ENCODE measurements around the gene CRYBA2. TPM values are rescaled to one million over a fixed set of nuclear protein-coding genes. Genes with fewer than 3 reads are reported as not detected.

Gene CRYBA2
- total RNA-seq, 1 donor from 2014 or later, result 0.49 TPM

DNA sequence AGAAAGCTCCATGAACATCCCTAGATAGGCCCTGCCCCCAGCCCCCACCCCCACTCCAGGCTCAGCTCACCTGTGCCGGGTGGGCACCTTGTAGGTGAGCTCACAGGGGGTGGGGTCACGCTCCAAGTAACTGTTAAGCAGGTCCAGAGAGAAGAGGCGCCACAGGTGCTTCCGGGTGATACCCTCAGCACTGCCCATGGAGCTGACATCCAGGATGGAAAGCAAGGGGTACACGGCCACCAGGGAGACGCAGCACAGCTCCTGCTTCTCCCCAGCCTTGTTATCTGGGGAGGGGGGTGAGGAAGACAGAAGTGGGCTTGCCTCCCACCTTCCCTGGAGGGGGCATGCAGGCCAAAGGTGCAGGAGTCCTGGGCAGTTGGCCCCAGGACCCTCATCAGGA lies 26.2 kb upstream of the CRYBA2 start:
- TF ChIP-seq, protein P1, sequence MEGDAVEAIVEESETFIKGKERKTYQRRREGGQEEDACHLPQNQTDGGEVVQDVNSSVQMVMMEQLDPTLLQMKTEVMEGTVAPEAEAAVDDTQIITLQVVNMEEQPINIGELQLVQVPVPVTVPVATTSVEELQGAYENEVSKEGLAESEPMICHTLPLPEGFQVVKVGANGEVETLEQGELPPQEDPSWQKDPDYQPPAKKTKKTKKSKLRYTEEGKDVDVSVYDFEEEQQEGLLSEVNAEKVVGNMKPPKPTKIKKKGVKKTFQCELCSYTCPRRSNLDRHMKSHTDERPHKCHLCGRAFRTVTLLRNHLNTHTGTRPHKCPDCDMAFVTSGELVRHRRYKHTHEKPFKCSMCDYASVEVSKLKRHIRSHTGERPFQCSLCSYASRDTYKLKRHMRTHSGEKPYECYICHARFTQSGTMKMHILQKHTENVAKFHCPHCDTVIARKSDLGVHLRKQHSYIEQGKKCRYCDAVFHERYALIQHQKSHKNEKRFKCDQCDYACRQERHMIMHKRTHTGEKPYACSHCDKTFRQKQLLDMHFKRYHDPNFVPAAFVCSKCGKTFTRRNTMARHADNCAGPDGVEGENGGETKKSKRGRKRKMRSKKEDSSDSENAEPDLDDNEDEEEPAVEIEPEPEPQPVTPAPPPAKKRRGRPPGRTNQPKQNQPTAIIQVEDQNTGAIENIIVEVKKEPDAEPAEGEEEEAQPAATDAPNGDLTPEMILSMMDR (IDR thresholded peaks at IDR 0.05; ENCODE audit: partially characterized antibody, unreplicated experiment), result no peak
- DNase-seq, result no peak
- H3K9me3 Mint-ChIP-seq (ENCODE audit: unreplicated experiment), result peaks cover 2% of the 10 kb centered on the region
- H3K36me3 Mint-ChIP-seq (ENCODE audit: unreplicated experiment), result no peaks in the 10 kb centered on the region
- H3K4me3 Mint-ChIP-seq (ENCODE audit: unreplicated experiment), result no peak overlapping the region
- no peak overlapping the region for H3K27ac Mint-ChIP-seq (ENCODE audit: unreplicated experiment)
- peaks cover 4% of the 10 kb centered on the region for H3K27me3 Mint-ChIP-seq (ENCODE audit: unreplicated experiment)
- H3K4me1 Mint-ChIP-seq (ENCODE audit: low read depth, unreplicated experiment), result no peaks in the 10 kb centered on the region

DNA sequence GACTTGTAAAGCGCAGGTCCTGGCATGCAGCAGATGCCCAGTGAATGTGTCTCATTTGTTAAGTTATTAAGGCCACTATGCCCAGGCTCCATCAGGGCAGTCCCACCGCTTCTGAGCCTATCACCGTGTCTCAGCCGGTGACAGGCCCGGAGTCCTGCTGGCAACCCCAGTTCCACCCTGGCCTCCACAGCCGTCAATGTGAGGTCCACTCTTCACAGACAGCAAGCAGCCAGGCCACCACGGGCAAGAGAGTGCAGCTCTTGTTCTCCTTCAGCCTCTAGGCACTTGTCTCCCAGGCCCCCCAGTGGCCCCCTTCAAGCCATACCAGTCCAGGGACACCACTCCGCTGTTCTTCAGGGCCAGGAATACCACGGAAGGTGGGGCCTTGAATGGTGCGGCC lies 25.5 kb upstream of the CRYBA2 start:
- Mint-ChIP-seq H3K4me3 (ENCODE audit: unreplicated experiment) (no peak overlapping the region), H3K27ac (ENCODE audit: unreplicated experiment) (no peak overlapping the region), H3K4me1 (ENCODE audit: low read depth, unreplicated experiment) (no peaks in the 10 kb centered on the region), H3K9me3 (ENCODE audit: unreplicated experiment) (peaks cover 2% of the 10 kb centered on the region), H3K27me3 (ENCODE audit: unreplicated experiment) (peaks cover 4% of the 10 kb centered on the region), H3K36me3 (ENCODE audit: unreplicated experiment) (no peaks in the 10 kb centered on the region)
- TF ChIP-seq, protein P1 (IDR thresholded peaks at IDR 0.05; ENCODE audit: partially characterized antibody, unreplicated experiment), result no peak
- DNase-seq, result no peak

DNA sequence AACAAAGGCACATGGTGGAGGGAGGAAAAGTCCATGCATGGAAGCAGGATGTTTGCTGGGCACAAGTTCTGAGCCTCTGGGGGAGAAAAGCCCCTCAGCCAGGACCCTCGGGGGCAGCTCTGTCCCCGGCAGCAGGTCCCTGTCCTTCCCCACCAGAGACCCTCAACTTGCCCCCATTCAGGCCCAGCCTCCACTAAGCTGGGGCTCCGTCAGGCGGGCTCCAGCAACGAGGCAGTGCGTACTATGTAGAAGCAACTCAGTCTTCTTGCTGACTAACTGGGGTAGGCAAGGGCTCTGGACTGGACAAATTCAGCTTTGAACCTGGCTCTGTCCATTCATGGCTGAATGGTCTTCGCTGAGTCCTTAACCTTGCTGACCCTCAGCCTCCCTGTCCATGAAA lies 25.1 kb upstream of the CRYBA2 start:
- TF ChIP-seq, protein P1 (IDR thresholded peaks at IDR 0.05; ENCODE audit: partially characterized antibody, unreplicated experiment), result no peak
- H3K36me3 Mint-ChIP-seq (ENCODE audit: unreplicated experiment), result no peaks in the 10 kb centered on the region
- peaks cover 2% of the 10 kb centered on the region for H3K9me3 Mint-ChIP-seq (ENCODE audit: unreplicated experiment)
- H3K4me3 Mint-ChIP-seq (ENCODE audit: unreplicated experiment), result no peak overlapping the region
- DNase-seq, result no peak
- H3K27me3 Mint-ChIP-seq (ENCODE audit: unreplicated experiment), result peaks cover 4% of the 10 kb centered on the region
- no peaks in the 10 kb centered on the region for H3K4me1 Mint-ChIP-seq (ENCODE audit: low read depth, unreplicated experiment)
- H3K27ac Mint-ChIP-seq (ENCODE audit: unreplicated experiment), result no peak overlapping the region

DNA sequence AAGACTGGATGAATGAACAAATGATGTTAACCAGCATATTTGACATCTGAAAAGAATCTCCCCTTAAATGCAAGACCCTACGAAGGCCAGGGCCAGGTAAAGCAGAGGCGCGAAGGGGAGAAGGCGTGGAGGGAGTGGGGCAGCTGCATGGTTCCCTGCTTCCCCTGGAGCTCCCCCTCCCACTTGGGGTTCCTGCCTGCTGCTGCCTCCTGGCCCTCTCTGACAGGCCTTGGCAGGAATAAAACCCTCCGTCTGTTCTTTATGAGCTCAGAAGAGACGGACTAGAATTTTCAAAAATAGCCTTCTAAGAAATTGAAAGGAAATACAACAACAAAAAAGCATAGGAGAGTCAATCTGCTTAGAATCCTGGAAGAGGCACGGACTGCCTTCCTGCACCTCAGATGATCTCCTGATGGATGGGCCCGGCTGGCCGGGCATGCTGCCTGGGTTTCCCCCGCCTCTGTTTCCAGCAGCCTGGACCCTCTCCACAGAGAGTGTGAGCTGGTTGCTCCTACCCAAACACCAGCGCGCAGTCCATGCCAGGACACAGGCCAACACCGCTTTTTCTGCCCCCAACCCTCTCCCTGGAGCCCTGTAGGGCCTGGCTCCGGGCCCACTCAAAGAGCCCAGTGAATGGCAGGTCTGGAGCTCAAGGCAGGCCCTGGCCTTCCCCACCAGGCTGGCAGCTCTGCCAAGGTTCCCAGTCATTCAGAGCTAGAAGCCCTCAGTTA lies 24.1 kb upstream of the CRYBA2 start:
- peaks cover 4% of the 10 kb centered on the region for H3K27me3 Mint-ChIP-seq (ENCODE audit: unreplicated experiment)
- H3K9me3 Mint-ChIP-seq (ENCODE audit: unreplicated experiment), result peaks cover 2% of the 10 kb centered on the region
- H3K36me3 Mint-ChIP-seq (ENCODE audit: unreplicated experiment), result no peaks in the 10 kb centered on the region
- DNase-seq, result no peak
- TF ChIP-seq, protein P1 (IDR thresholded peaks at IDR 0.05; ENCODE audit: partially characterized antibody, unreplicated experiment), result no peak
- H3K4me3 Mint-ChIP-seq (ENCODE audit: unreplicated experiment), result no peak overlapping the region
- no peak overlapping the region for H3K27ac Mint-ChIP-seq (ENCODE audit: unreplicated experiment)
- H3K4me1 Mint-ChIP-seq (ENCODE audit: low read depth, unreplicated experiment), result no peaks in the 10 kb centered on the region

DNA sequence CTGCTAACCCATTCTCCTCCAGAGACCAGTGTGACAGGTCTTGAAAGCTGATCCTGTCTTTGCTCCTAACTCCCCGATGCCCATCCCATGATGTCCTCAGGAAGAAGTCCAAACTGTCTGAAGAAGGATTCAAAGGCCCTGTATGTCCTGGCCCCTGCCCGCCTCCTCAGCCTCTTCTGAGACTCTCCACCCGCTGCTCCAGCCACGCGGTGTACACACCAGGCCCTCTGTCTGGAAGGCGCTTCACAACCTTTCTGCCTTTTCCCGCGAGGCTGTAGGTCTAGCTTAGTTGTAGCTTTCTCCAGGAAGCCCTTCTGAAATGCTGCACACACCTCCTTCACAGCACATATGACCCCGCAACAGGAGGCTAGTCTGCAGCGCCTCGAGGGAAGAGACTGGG lies 23.5 kb upstream of the CRYBA2 start:
- Mint-ChIP-seq H3K27ac (ENCODE audit: unreplicated experiment) (no peak overlapping the region), H3K4me1 (ENCODE audit: low read depth, unreplicated experiment) (no peaks in the 10 kb centered on the region), H3K4me3 (ENCODE audit: unreplicated experiment) (no peak overlapping the region), H3K36me3 (ENCODE audit: unreplicated experiment) (no peaks in the 10 kb centered on the region), H3K27me3 (ENCODE audit: unreplicated experiment) (peaks cover 4% of the 10 kb centered on the region), H3K9me3 (ENCODE audit: unreplicated experiment) (peaks cover 2% of the 10 kb centered on the region)
- DNase-seq, result no peak
- TF ChIP-seq, protein P1 (IDR thresholded peaks at IDR 0.05; ENCODE audit: partially characterized antibody, unreplicated experiment), result no peak
